Measurements from ENCODE around the gene PPP6R1. TPM values are rescaled to one million over a fixed set of nuclear protein-coding genes. Genes with fewer than 3 reads are reported as not detected.

Gene PPP6R1
- total and polyA plus RNA-seq, 2 of the 13 experiments (the other 11 are each of a cell fraction or from before 2014, with no cell fraction given): 25.8 to 54.0 TPM

- TF ChIP-seq, protein P1, sequence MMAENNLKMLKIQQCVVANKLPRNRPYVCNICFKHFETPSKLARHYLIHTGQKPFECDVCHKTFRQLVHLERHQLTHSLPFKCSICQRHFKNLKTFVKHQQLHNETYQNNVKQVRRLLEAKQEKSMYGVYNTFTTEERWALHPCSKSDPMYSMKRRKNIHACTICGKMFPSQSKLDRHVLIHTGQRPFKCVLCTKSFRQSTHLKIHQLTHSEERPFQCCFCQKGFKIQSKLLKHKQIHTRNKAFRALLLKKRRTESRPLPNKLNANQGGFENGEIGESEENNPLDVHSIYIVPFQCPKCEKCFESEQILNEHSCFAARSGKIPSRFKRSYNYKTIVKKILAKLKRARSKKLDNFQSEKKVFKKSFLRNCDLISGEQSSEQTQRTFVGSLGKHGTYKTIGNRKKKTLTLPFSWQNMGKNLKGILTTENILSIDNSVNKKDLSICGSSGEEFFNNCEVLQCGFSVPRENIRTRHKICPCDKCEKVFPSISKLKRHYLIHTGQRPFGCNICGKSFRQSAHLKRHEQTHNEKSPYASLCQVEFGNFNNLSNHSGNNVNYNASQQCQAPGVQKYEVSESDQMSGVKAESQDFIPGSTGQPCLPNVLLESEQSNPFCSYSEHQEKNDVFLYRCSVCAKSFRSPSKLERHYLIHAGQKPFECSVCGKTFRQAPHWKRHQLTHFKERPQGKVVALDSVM (CRISPR knock-in tag; IDR thresholded peaks at IDR 0.05): no peak; the same call in 1 of the 2 replicates
- TF ChIP-seq, protein P2, sequence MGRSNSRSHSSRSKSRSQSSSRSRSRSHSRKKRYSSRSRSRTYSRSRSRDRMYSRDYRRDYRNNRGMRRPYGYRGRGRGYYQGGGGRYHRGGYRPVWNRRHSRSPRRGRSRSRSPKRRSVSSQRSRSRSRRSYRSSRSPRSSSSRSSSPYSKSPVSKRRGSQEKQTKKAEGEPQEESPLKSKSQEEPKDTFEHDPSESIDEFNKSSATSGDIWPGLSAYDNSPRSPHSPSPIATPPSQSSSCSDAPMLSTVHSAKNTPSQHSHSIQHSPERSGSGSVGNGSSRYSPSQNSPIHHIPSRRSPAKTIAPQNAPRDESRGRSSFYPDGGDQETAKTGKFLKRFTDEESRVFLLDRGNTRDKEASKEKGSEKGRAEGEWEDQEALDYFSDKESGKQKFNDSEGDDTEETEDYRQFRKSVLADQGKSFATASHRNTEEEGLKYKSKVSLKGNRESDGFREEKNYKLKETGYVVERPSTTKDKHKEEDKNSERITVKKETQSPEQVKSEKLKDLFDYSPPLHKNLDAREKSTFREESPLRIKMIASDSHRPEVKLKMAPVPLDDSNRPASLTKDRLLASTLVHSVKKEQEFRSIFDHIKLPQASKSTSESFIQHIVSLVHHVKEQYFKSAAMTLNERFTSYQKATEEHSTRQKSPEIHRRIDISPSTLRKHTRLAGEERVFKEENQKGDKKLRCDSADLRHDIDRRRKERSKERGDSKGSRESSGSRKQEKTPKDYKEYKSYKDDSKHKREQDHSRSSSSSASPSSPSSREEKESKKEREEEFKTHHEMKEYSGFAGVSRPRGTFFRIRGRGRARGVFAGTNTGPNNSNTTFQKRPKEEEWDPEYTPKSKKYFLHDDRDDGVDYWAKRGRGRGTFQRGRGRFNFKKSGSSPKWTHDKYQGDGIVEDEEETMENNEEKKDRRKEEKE (IDR thresholded peaks at IDR 0.05): no peak
- TF ChIP-seq TMF1 (CRISPR knock-in tag; IDR thresholded peaks at IDR 0.05; ENCODE audit: low read depth) (no peak), AKNA (CRISPR knock-in tag; IDR thresholded peaks at IDR 0.05; ENCODE audit: borderline replicate concordance) (no peak), ZBTB25 (CRISPR knock-in tag; IDR thresholded peaks at IDR 0.05) (no peak), SP140L (CRISPR knock-in tag; IDR thresholded peaks at IDR 0.05; ENCODE audit: borderline replicate concordance) (no peak), ZNF362 (CRISPR knock-in tag; IDR thresholded peaks at IDR 0.05; ENCODE audit: borderline replicate concordance) (no peak; the same call in 1 of the 2 replicates), RNF2 (conservative IDR thresholded peaks at IDR 0.05; ENCODE audit: low read depth) (no peak), GZF1 (CRISPR knock-in tag; IDR thresholded peaks at IDR 0.05) (no peak), RFXAP (CRISPR knock-in tag; IDR thresholded peaks at IDR 0.05; ENCODE audit: borderline replicate concordance) (no peak), SKI (IDR thresholded peaks at IDR 0.05; ENCODE audit: partially characterized antibody) (no peak), FIP1L1 (IDR thresholded peaks at IDR 0.05; ENCODE audit: borderline replicate concordance, insufficient read depth, low read depth, low read length) (no peak), ZNF563 (CRISPR knock-in tag; IDR thresholded peaks at IDR 0.05) (no peak)
- TF ChIP-seq, protein P3, sequence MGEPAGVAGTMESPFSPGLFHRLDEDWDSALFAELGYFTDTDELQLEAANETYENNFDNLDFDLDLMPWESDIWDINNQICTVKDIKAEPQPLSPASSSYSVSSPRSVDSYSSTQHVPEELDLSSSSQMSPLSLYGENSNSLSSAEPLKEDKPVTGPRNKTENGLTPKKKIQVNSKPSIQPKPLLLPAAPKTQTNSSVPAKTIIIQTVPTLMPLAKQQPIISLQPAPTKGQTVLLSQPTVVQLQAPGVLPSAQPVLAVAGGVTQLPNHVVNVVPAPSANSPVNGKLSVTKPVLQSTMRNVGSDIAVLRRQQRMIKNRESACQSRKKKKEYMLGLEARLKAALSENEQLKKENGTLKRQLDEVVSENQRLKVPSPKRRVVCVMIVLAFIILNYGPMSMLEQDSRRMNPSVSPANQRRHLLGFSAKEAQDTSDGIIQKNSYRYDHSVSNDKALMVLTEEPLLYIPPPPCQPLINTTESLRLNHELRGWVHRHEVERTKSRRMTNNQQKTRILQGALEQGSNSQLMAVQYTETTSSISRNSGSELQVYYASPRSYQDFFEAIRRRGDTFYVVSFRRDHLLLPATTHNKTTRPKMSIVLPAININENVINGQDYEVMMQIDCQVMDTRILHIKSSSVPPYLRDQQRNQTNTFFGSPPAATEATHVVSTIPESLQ (CRISPR knock-in tag; conservative IDR thresholded peaks at IDR 0.05): no peak
Observed at GRCh38 chr19:55228403-55229031, 30.3 kb downstream of the PPP6R1 start, which contains the start of gene TMEM86B (continued).
